ENCODE results near the gene IGDCC3.

IGDCC3 gene

DNA sequence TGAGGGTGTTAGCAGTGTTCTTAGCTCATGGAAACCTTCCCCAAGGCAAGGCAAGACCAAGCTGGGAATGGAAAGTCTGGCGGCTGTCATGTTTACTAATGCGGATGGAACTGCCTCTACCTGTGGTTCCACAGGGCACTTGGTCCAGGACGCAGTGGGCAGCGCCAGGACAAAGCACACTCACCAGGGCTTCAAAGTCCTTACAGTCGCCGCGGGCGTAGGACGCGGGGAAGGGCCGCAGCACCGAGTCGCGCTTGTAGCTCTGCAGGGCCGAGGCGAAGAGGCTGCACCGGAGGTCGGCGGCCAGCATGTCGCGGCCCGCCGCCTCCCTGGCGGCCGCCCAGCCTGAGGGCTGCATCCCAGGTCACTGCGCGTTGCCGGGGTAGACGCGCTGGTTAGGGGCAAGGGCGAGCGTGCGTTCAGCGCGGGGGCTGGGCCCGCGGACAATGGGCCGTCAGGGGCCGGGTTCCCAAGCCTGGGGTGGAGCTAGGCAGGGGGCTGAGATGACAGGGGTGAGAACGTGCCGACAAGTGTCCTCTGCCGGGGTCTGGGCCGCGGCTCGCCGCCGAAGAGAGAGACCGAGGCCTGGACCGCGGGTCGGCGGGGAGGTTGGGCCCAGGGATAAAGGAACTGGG is 91.6 kb downstream of the IGDCC3 start:
- peak; percentile 20 to 70 (median 46) for DNase-seq

GRCh38 chr15:65285291-65286068 is 92.3 kb downstream of the IGDCC3 start:
- DNase-seq: no peak

DNA sequence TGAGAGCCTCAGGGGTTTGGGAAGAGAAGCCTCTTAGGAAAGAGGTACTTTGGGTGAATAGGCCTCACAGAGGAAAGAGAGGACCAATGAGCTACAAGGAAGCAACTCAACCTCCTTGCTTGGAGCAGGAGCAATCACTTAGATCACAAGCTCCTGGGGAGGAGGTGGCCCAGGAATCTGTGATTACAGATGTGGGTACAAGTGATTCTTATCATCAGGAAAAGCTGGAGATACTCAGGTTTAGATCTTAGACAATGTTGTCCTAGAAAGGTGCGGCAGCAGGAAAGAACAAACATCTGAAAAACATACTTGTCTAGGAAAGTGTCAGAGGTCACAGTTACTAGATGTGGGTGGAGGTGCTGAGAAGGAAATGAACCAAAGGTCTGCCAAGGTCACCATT is 99.3 kb downstream of the IGDCC3 start:
- peak in 2 of 4 experiments; percentile 19 to 22 for DNase-seq

Measured in suppressor macrophage (primary cell).